H1 (cell line): ENCODE results near the gene DEFB123. TPM values are rescaled to one million over a fixed set of nuclear protein-coding genes. Genes with fewer than 3 reads are reported as not detected.

ENCODE experiments used
- CTCF ChIA-PET: fragments of 300-600 bp; sonication (Branson Sonifier 250); formaldehyde crosslinking; loops from one replicate; lab custom pipeline; 2021; ENCODE audit not compliant: partially characterized antibody; lab: Charles Lee
- POLR2A ChIA-PET: fragments of 300-600 bp; sonication (Branson Sonifier 250); formaldehyde crosslinking; loops from one replicate; lab custom pipeline; 2021; ENCODE audit warnings: inconsistent platforms; ENCODE audit not compliant: partially characterized antibody; lab: Charles Lee
- DNase-seq, 2 experiments: peaks; one replicate each; pipeline versions ENCODE4 v3.0.0 to v3.0.0-alpha.2; 2010 to 2022; ENCODE audit warnings: low spot score in 2 of 2, low read depth in 1 of 2, mixed read lengths in 1 of 2
- FAIRE-seq: peaks from 2 replicates; lab custom pipeline; 2011; peaks lifted over from hg19 to GRCh38; lab: Jason Lieb, UNC
- H2AFZ ChIP-seq: 2 replicates; pipeline ENCODE4 v1.8.1; 2012; ENCODE audit warnings: low read length, inconsistent platforms
- H2AK5ac ChIP-seq: 2 replicates; pipeline ENCODE4 v1.6.1; 2013; ENCODE audit warnings: low read depth, low read length
- H2BK120ac ChIP-seq: replicated peaks from 2 replicates; pipeline ENCODE3; 2013; ENCODE audit warnings: low read depth, low read length, inconsistent platforms
- H2BK12ac ChIP-seq: 2 replicates; pipeline ENCODE4 v1.6.1; 2013; ENCODE audit warnings: low read depth, low read length
- H2BK15ac ChIP-seq: 2 replicates; pipeline ENCODE4 v1.6.1; 2013; ENCODE audit warnings: low read length
- H2BK20ac ChIP-seq: 2 replicates; pipeline ENCODE4 v1.6.1; 2013; ENCODE audit warnings: low read length
- H2BK5ac ChIP-seq: 2 replicates; pipeline ENCODE4 v1.6.1; 2013; ENCODE audit warnings: low read depth, low read length
- H3K14ac ChIP-seq: 2 replicates; pipeline ENCODE4 v1.6.1; 2013; ENCODE audit warnings: inconsistent platforms; ENCODE audit not compliant: insufficient read length
- H3K18ac ChIP-seq: 2 replicates; pipeline ENCODE4 v1.6.1; 2013; ENCODE audit warnings: low read length; ENCODE audit errors: extremely low read depth
- H3K23ac ChIP-seq: 2 replicates; pipeline ENCODE4 v1.6.1; 2013; ENCODE audit warnings: inconsistent platforms; ENCODE audit not compliant: insufficient read length
- H3K23me2 ChIP-seq: 2 replicates; pipeline ENCODE4 v1.6.1; 2013; ENCODE audit warnings: low read depth, low read length
- H3K27ac ChIP-seq: 2 replicates; pipeline ENCODE4 v1.6.1; 2011; ENCODE audit warnings: low read depth, low read length, inconsistent platforms
- H3K27me3 ChIP-seq, 4 experiments: replicated peaks in 1 of 4; 1 replicate in 1 of 4; 2 replicates in 3 of 4; pipeline versions ENCODE4 v1.6.1 to v1.8.1; 2011 to 2013; ENCODE audit warnings: low read length in 3 of 4, mild to moderate bottlenecking in 3 of 4, inconsistent platforms in 2 of 4, mixed read lengths in 2 of 4, moderate library complexity in 1 of 4; ENCODE audit not compliant: control insufficient read depth in 3 of 4, insufficient read depth in 3 of 4; ENCODE audit errors: extremely low read depth in 1 of 4
- H3K36me3 ChIP-seq, 4 experiments: 2 replicates each; pipeline versions ENCODE4 v1.6.1 to v1.8.1; 2011 to 2013; ENCODE audit warnings: mild to moderate bottlenecking in 4 of 4, low read length in 3 of 4, moderate library complexity in 2 of 4, control low read depth in 1 of 4, inconsistent platforms in 1 of 4; ENCODE audit not compliant: insufficient read depth in 4 of 4, control insufficient read depth in 2 of 4
- H3K4ac ChIP-seq: replicated peaks from 2 replicates; pipeline ENCODE3; 2013; ENCODE audit warnings: low read length, low read depth, mixed read lengths, inconsistent platforms; ENCODE audit not compliant: insufficient read length
- H3K4me1 ChIP-seq, 4 experiments: replicated peaks in 1 of 4; 1 replicate in 1 of 4; 2 replicates in 3 of 4; pipeline versions ENCODE4 v1.6.1 to v1.8.1; 2011 to 2013; ENCODE audit warnings: low read length in 3 of 4, inconsistent platforms in 2 of 4, mixed read lengths in 1 of 4; ENCODE audit not compliant: insufficient read depth in 4 of 4, control insufficient read depth in 3 of 4
- H3K4me2 ChIP-seq, 2 experiments: 2 replicates each; pipeline versions ENCODE4 v1.6.1 to v1.8.1; 2011 to 2013; ENCODE audit warnings: low read depth in 2 of 2, low read length in 2 of 2, control low read depth in 1 of 2, inconsistent platforms in 1 of 2, mild to moderate bottlenecking in 1 of 2; ENCODE audit not compliant: insufficient read depth in 1 of 2
- H3K4me3 ChIP-seq, 4 experiments: fragments of 200-600, 300-600 bp in 1 of 4; sonication (generic), shearing (Covaris generic), sonication (Bioruptor Twin) in 1 of 4; 2 replicates each; pipeline versions ENCODE4 v1.5.1 to v1.8.1; 2011 to 2016; ENCODE audit warnings: low read length in 4 of 4, low read depth in 3 of 4, control low read depth in 2 of 4, inconsistent platforms in 2 of 4, mild to moderate bottlenecking in 2 of 4, mixed read lengths in 1 of 4, moderate library complexity in 1 of 4; ENCODE audit not compliant: insufficient read depth in 2 of 4; ENCODE audit errors: extremely low read depth in 1 of 4
- H3K56ac ChIP-seq: replicated peaks from 2 replicates; pipeline ENCODE3; 2013; ENCODE audit warnings: low read depth, mild to moderate bottlenecking, mixed read lengths, low read length, inconsistent platforms; ENCODE audit not compliant: insufficient read length
- H3K79me1 ChIP-seq: 2 replicates; pipeline ENCODE4 v1.6.1; 2013; ENCODE audit warnings: low read depth, low read length, control low read depth
- H3K79me2 ChIP-seq, 2 experiments: 2 replicates each; pipeline versions ENCODE4 v1.6.1 to v1.8.1; 2012 to 2013; ENCODE audit warnings: low read length in 2 of 2, mild to moderate bottlenecking in 2 of 2, inconsistent platforms in 1 of 2; ENCODE audit not compliant: insufficient read depth in 2 of 2, control insufficient read depth in 1 of 2
- H3K9ac ChIP-seq, 4 experiments: replicated peaks in 1 of 4; 1 replicate in 1 of 4; 2 replicates in 3 of 4; pipeline versions ENCODE4 v1.6.1 to v1.8.1; 2011 to 2013; ENCODE audit warnings: low read depth in 3 of 4, low read length in 3 of 4, control low read depth in 2 of 4, mild to moderate bottlenecking in 2 of 4, moderate library complexity in 2 of 4, inconsistent platforms in 1 of 4; ENCODE audit errors: extremely low read depth in 1 of 4
- H3K9me3 ChIP-seq, 2 experiments: 2 replicates each; pipeline versions ENCODE4 v1.6.1 to v1.8.1; 2012 to 2013; ENCODE audit warnings: mild to moderate bottlenecking in 2 of 2, moderate library complexity in 2 of 2, control low read depth in 1 of 2, inconsistent platforms in 1 of 2, low read depth in 1 of 2, low read length in 1 of 2, mixed read lengths in 1 of 2; ENCODE audit not compliant: insufficient read depth in 2 of 2
- H4K20me1 ChIP-seq, 2 experiments: replicated peaks in 1 of 2; 2 replicates each; pipeline versions ENCODE3 to v1.8.1; 2011 to 2013; ENCODE audit warnings: inconsistent platforms in 2 of 2, low read length in 2 of 2, mild to moderate bottlenecking in 1 of 2; ENCODE audit not compliant: insufficient read depth in 2 of 2, control insufficient read depth in 1 of 2
- H4K5ac ChIP-seq: 2 replicates; pipeline ENCODE4 v1.6.1; 2013; ENCODE audit warnings: low read length, low read depth, mixed read lengths, inconsistent platforms; ENCODE audit not compliant: insufficient read length
- H4K8ac ChIP-seq: 2 replicates; pipeline ENCODE4 v1.8.0; 2013; ENCODE audit warnings: mild to moderate bottlenecking, moderate library complexity, low read length, inconsistent platforms; ENCODE audit not compliant: insufficient read depth; ENCODE audit errors: extremely low read depth
- H4K91ac ChIP-seq: replicated peaks from 2 replicates; pipeline ENCODE3; 2013; ENCODE audit warnings: low read length, mixed read lengths, inconsistent platforms; ENCODE audit not compliant: insufficient read length
- CBX8 ChIP-seq: fragments of 300-800, 300-1000 bp; sonication (generic); IDR thresholded peaks from 2 replicates; pipeline ENCODE4 v1.7.1; 2016; ENCODE audit warnings: low read depth, low read length, borderline replicate concordance
- CHD2 ChIP-seq: IDR thresholded peaks from 2 replicates; pipeline ENCODE4 v1.6.1; 2012; ENCODE audit warnings: low read length, improper control_type of control experiment
- CTBP2 ChIP-seq: IDR thresholded peaks from 2 replicates; pipeline ENCODE4 v1.7.0; 2011; ENCODE audit warnings: borderline replicate concordance, mild to moderate bottlenecking, moderate library complexity, mixed read lengths, low read length; ENCODE audit not compliant: insufficient read depth, insufficient read length
- GTF2F1 ChIP-seq: IDR thresholded peaks from 2 replicates; pipeline ENCODE4 v1.6.1; 2012; ENCODE audit warnings: low read depth, low read length, improper control_type of control experiment, borderline replicate concordance
- KDM4A ChIP-seq: IDR thresholded peaks from one replicate; pipeline ENCODE4 v1.7.1; 2012; ENCODE audit warnings: low read depth, mild to moderate bottlenecking, moderate library complexity, low read length, inconsistent platforms; ENCODE audit not compliant: severe bottlenecking
- KDM5A ChIP-seq: fragments of 200-600 bp; IDR thresholded peaks from 2 replicates; pipeline ENCODE4 v1.7.1; 2012; ENCODE audit warnings: mild to moderate bottlenecking, low read length, inconsistent platforms, mixed read lengths
- RAD21 ChIP-seq, 2 experiments: IDR thresholded peaks in 1 of 2; conservative IDR thresholded peaks in 1 of 2; 2 replicates each; pipeline ENCODE4 v1.6.1; 2011; ENCODE audit warnings: low read depth in 2 of 2, low read length in 2 of 2, improper control_type of control experiment in 1 of 2, inconsistent platforms in 1 of 2, mild to moderate bottlenecking in 1 of 2, moderate library complexity in 1 of 2
- RNF2 ChIP-seq: fragments of 200-900, 300-1000 bp; sonication (generic); IDR thresholded peaks from 2 replicates; pipeline ENCODE4 v1.7.1; 2016; ENCODE audit warnings: borderline replicate concordance, low read depth, mild to moderate bottlenecking, antibody characterized with exemption, low read length; ENCODE audit not compliant: poor library complexity, severe bottlenecking; ENCODE audit errors: missing control alignments
- SIN3A ChIP-seq, 2 experiments: IDR thresholded peaks in 1 of 2; conservative IDR thresholded peaks in 1 of 2; 2 replicates each; pipeline ENCODE4 v1.6.1; 2011 to 2012; ENCODE audit warnings: low read length in 2 of 2, improper control_type of control experiment in 1 of 2, low read depth in 1 of 2, mild to moderate bottlenecking in 1 of 2
- SUZ12 ChIP-seq: fragments of 200-600 bp; sonication (generic); IDR thresholded peaks from 2 replicates; pipeline ENCODE4 v1.6.1; 2012; ENCODE audit warnings: mild to moderate bottlenecking, inconsistent platforms, low read length, moderate library complexity, mixed read lengths
- TAF7 ChIP-seq: optimal IDR thresholded peaks from 2 replicates; pipeline ENCODE3; 2011; ENCODE audit warnings: low read depth, mild to moderate bottlenecking, inconsistent platforms, low read length, moderate library complexity, borderline replicate concordance
- TCF12 ChIP-seq: IDR thresholded peaks from 2 replicates; pipeline ENCODE4 v1.6.1; 2011; ENCODE audit warnings: low read depth, mild to moderate bottlenecking, low read length
- WGBS, 2 experiments: shearing (Covaris generic) in 1 of 2; methylation state at CpG; one replicate each; pipeline versions ENCODE4 v1.1.6 to v1.1.7; 2013 to 2015; ENCODE audit warnings: low lambda C conversion rate in 2 of 2, mixed read lengths in 2 of 2, inconsistent platforms in 1 of 2, low coverage in 1 of 2, missing lambda C conversion rate in 1 of 2; ENCODE audit not compliant: insufficient replicate concordance in 2 of 2, insufficient coverage in 1 of 2, insufficient read length in 1 of 2; ENCODE audit errors: extremely low coverage in 1 of 2, missing lambda C conversion rate in 1 of 2; 5-methylcytosine and 5-hydroxymethylcytosine counted together
- polyA plus RNA-seq, 7 experiments: library from polyadenylated mRNA; depleted of rRNA in 3 of 7; stranded (reverse) in 5 of 7; unstranded in 2 of 7; fragments of >200 nt in 5 of 7; fragments of 200-250 nt in 2 of 7; gene quantifications; 1 replicate in 5 of 7; 2 replicates in 1 of 7; 4 replicates in 1 of 7; pipeline versions ENCODE4 v1.2.1 to v1.2.3, GENCODE V29; 2011 to 2013; ENCODE audit warnings: missing spikeins in 2 of 7, mixed read lengths in 2 of 7
- total RNA-seq: library from RNA; stranded (reverse); fragmentation: NEBNext Ultra II Directional; extraction: Animal tissue kit (Norgen Biotek cat#: 25700); gene quantifications from 2 replicates; pipeline ENCODE4 v1.2.1, GENCODE V29; 2021

Gene DEFB123
- total and polyA plus RNA-seq, 2 of the 8 experiments (the other 6 are each of a cell fraction or from before 2014, with no cell fraction given): not detected

GRCh38 chr20:31489152-31489551 lies 48.7 kb downstream of the DEFB123 start:
- Histone ChIP-seq H3K4me1 (no peaks in the 10 kb centered on the region), H4K5ac (no peak overlapping the region), H2BK5ac (no peak overlapping the region), H4K20me1 (no peaks in the 10 kb centered on the region), H3K79me2 (no peaks in the 10 kb centered on the region), H3K27ac (no peak overlapping the region), H3K9ac (no peak overlapping the region), H3K9me3 (peaks cover 56 to 71% of the 10 kb centered on the region in 2 experiments), H3K23me2 (no peaks in the 10 kb centered on the region), H3K23ac (no peak overlapping the region), H4K91ac (no peak overlapping the region), H2BK15ac (no peak overlapping the region), H3K18ac (no peak overlapping the region), H3K4ac (no peak overlapping the region), H2BK20ac (no peak overlapping the region), H2BK12ac (no peak overlapping the region), H3K14ac (no peak overlapping the region), H4K8ac (no peak overlapping the region)
- DNase-seq: no peak
- no peak for FAIRE-seq
- CTCF ChIA-PET: interaction anchor here (1.7 kb wide), 1 partner anchor 13 kb away, joined by 5 read pairs; no protein-coding TSS in a partner anchor
- 68% methylated on average over 3 of the region's 3 CpGs; no CpG with 5 or more reads in 1 of the 2 experiments for WGBS, 2 experiments
- TF ChIP-seq TAF7 (no peak), RNF2 (no peak), CHD2 (no peak), SUZ12 (no peak), KDM4A (no peak), CBX8 (no peak), SIN3A (conservative IDR thresholded peaks at IDR 0.05 in 1 of 2, IDR thresholded peaks at IDR 0.05 in 1 of 2; ENCODE audit: low read depth in 1 of 2, low read length in 2 of 2) (no peak), RAD21 (IDR thresholded peaks at IDR 0.05 in 1 of 2, conservative IDR thresholded peaks at IDR 0.05 in 1 of 2; ENCODE audit: low read depth in 2 of 2, low read length in 2 of 2) (no peak), GTF2F1 (no peak), TCF12 (no peak), CTBP2 (no peak), KDM5A (no peak)
- TF ChIP-seq, all 59 proteins: peak for 0
- H3K79me1 ChIP-seq: no peaks in the 10 kb centered on the region
- H3K4me3 ChIP-seq: no peak overlapping the region
- H3K4me2 ChIP-seq: no peak overlapping the region
- H3K56ac ChIP-seq: no peak overlapping the region
- no peak overlapping the region for H2AFZ ChIP-seq
- no peak overlapping the region for H2BK120ac ChIP-seq
- H3K36me3 ChIP-seq: peaks cover 0 to under 1% (median 0%) of the 10 kb centered on the region in 4 experiments; a peak in 1 of 8 replicates
- H2AK5ac ChIP-seq: no peak overlapping the region
- no peaks in the 10 kb centered on the region for H3K27me3 ChIP-seq
- POLR2A ChIA-PET: no interaction called here
